Thyroid gland (tissue), 4 donors: ENCODE data around the gene TMEM130. TPM values are rescaled to one million over a fixed set of nuclear protein-coding genes. Genes with fewer than 3 reads are reported as not detected.

ENCODE experiments used
- DNase-seq, 2 donors: peaks; one replicate each; pipeline ENCODE4 v3.0.0-alpha.2; 2019
- H3K27ac ChIP-seq, 3 donors: fragments of 200-600 bp; sonication (generic); 1 replicate in 2 of 3; 2 replicates in 1 of 3; pipeline ENCODE4 v1.5.1; 2016 to 2019; ENCODE audit warnings: mild to moderate bottlenecking in 1 of 3, moderate library complexity in 1 of 3
- H3K27me3 ChIP-seq: fragments of 200-600 bp; sonication (generic); one replicate; pipeline ENCODE4 v1.5.1; 2019
- H3K36me3 ChIP-seq, 2 donors: fragments of 200-600 bp; sonication (generic); one replicate each; pipeline ENCODE4 v1.5.1; 2016 to 2019
- H3K4me1 ChIP-seq, 2 donors: fragments of 200-600 bp; sonication (generic); one replicate each; pipeline ENCODE4 v1.5.1; 2017 to 2019
- H3K4me3 ChIP-seq, 3 donors: fragments of 200-600 bp; sonication (generic); replicated peaks in 1 of 3; 1 replicate in 2 of 3; 2 replicates in 1 of 3; pipeline ENCODE4 v1.5.1; 2016; ENCODE audit warnings: mild to moderate bottlenecking in 1 of 3
- H3K9me3 ChIP-seq: fragments of 200-600 bp; sonication (generic); one replicate; pipeline ENCODE4 v1.5.1; 2017
- CTCF ChIP-seq, 6 experiments: fragments of 200-600 bp in 3 of 6; fragments of 450-650 bp in 3 of 6; sonication (generic) in 3 of 6; IDR thresholded peaks; one replicate each; pipeline ENCODE4 v1.5.1; 2016 to 2019; ENCODE audit warnings: antibody characterized with exemption in 6 of 6, mild to moderate bottlenecking in 2 of 6, inconsistent platforms in 1 of 6, moderate library complexity in 1 of 6
- POLR2A ChIP-seq, 2 donors: fragments of 450-650 bp; IDR thresholded peaks; one replicate each; pipeline ENCODE4 v1.6.1; 2017; ENCODE audit warnings: antibody characterized with exemption in 2 of 2, mild to moderate bottlenecking in 2 of 2, moderate library complexity in 1 of 2
- WGBS, 2 donors: methylation state at CpG; one replicate each; pipeline ENCODE4 v1.1.5; 2017; 5-methylcytosine and 5-hydroxymethylcytosine counted together
- intact Hi-C: fragments of 100-400 bp; cut with DNase I; formaldehyde crosslinking; loops from one replicate; pipeline ENCODE4 v1.15.1; 2023
- total RNA-seq, 4 donors: library from RNA; depleted of rRNA; stranded (reverse); fragments of >200 nt; gene quantifications; one replicate each; pipeline ENCODE4 v1.2.3, GENCODE V29; 2016

The TMEM130 gene
- total RNA-seq = under 1 TPM in 3 of 4 donors, not detected in 1; 0.22 to 0.81 (median 0.63) TPM

- no peak for DNase-seq
- no peaks in the 10 kb centered on the region for H3K27me3 ChIP-seq
- H3K27ac ChIP-seq = no peak within 1 kb of the TSS
- no peaks in the 10 kb centered on the region for H3K9me3 ChIP-seq
- H3K4me1 ChIP-seq = peaks cover 0 to 10% of the 10 kb centered on the region in 2 donors
- peak within 1 kb of the TSS in 1 of 3 donors; percentile 9 for H3K4me3 ChIP-seq
- H3K36me3 ChIP-seq = no peaks in the 10 kb centered on the region
- 1 to 3% methylated on average over 13 to 15 of the region's 69 CpGs for WGBS, 2 donors
- intact Hi-C loops = no loop called here
- no peak for TF ChIP-seq POLR2A (IDR thresholded peaks at IDR 0.05)
- TF ChIP-seq CTCF (IDR thresholded peaks at IDR 0.05) = no peak
These were observed at the start of gene TMEM130 for GRCh38 chr7:98869597-98870120. Gene TMEM130 (minus strand): TSS chr7:98870014. CDS start chr7:98869861, 153 bp downstream.

- no peaks in the 10 kb centered on the region for H3K27me3 ChIP-seq
- 95 to 96% methylated on average over 11 of the region's 12 CpGs for WGBS, 2 donors
- peaks cover 59 to 67% of the 10 kb centered on the region in 2 donors for H3K36me3 ChIP-seq
- no peak overlapping the region for H3K4me3 ChIP-seq
- TF ChIP-seq POLR2A (IDR thresholded peaks at IDR 0.05) = no peak
- TF ChIP-seq CTCF (IDR thresholded peaks at IDR 0.05) = no peak
- intact Hi-C loops = no loop called here
- no peaks in the 10 kb centered on the region for H3K9me3 ChIP-seq
- DNase-seq = no peak
- H3K27ac ChIP-seq = no peak overlapping the region
- no peaks in the 10 kb centered on the region for H3K4me1 ChIP-seq
These were observed 47.5 kb upstream of the TMEM130 start for GRCh38 chr7:98917331-98917730.

GRCh38 chr7:98913612-98914011, 43.8 kb upstream of the TMEM130 start:
- no peak overlapping the region for H3K4me3 ChIP-seq
- TF ChIP-seq CTCF (IDR thresholded peaks at IDR 0.05) = no peak
- no peak for TF ChIP-seq POLR2A (IDR thresholded peaks at IDR 0.05)
- no peaks in the 10 kb centered on the region for H3K9me3 ChIP-seq
- peak overlapping the region in 1 of 3 donors; percentile 31 for H3K27ac ChIP-seq
- H3K4me1 ChIP-seq = no peaks in the 10 kb centered on the region
- intact Hi-C loops = no loop called here
- no peak for DNase-seq
- no peaks in the 10 kb centered on the region for H3K27me3 ChIP-seq
- H3K36me3 ChIP-seq = peaks cover 64 to 74% of the 10 kb centered on the region in 2 donors

- WGBS, 2 donors = 51 to 53% methylated on average over 8 of the region's 8 CpGs
- no peaks in the 10 kb centered on the region for H3K4me1 ChIP-seq
- no peaks in the 10 kb centered on the region for H3K9me3 ChIP-seq
These were observed 43.2 kb upstream of the TMEM130 start for GRCh38 chr7:98913026-98913425.

More at GRCh38 chr7:98913026-98913425, 43.2 kb upstream of the TMEM130 start:
- Histone ChIP-seq H3K27ac (peak overlapping the region in 1 of 3 donors; percentile 31), H3K4me3 (no peak overlapping the region), H3K36me3 (peaks cover 63 to 77% of the 10 kb centered on the region in 2 donors), H3K27me3 (no peaks in the 10 kb centered on the region)
- peak; percentile 8 to 35 for DNase-seq
- intact Hi-C loops = no loop called here
- TF ChIP-seq CTCF (IDR thresholded peaks at IDR 0.05) (no peak), POLR2A (IDR thresholded peaks at IDR 0.05) (no peak)
